ENCODE measurements around the gene SUCLG2.
"Not testable (repeated sequence)": the region's sequence is repeated elsewhere in the genome, so short reads cannot be mapped to it uniquely, and the experiment has no call there.

SUCLG2 gene

DNA sequence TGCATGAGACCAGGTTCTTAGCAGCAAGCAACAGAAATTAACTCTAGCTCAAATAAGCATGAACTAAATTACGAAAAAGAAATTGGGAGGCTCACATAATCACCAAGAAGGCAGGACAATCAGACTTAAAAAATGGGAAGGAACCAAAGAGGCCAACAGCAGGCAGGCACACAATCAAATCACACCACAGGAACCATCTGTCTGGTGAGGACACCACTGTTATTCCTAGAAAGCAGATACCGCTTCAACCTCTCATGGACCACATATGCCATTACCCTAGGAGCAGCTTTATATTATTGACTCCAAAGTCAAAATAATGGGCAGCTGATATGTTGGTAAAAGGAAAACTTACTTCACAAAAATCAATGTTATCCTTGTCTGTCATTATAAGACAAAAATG, 51.6 kb downstream of the SUCLG2 start:
- no peak for DNase-seq

DNA sequence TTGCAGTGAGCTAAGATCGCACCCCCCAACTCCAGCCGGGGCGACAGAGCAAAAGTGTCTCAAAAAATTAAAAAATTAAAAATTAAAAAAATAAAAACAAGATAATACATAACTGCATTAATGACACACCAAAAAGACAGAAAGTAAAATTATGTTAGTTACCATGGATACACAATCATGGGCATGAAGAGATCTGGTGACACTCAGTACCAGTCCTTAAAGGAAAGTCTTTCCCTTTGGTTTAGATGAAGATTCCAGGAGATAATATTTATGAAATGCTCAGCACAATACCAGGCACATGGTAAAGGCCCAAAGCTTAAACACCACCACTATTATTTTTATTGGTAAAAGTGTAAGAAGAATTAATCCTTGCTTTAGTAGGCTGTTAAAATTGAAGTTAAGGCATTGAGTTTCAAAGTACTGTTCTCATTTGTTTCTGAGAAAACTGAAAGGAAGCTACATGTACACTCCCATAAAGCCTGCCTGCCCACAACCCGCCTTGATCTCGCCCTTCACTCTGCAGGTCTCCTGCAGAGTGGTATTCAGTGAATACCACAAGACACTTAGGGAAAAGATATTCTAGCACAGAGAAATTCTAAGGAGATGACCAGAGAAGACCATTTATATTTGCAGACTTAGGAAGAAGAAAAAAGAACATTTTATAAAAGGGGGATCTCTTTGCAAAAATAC, 52.3 kb downstream of the SUCLG2 start:
- DNase-seq = no peak

DNA sequence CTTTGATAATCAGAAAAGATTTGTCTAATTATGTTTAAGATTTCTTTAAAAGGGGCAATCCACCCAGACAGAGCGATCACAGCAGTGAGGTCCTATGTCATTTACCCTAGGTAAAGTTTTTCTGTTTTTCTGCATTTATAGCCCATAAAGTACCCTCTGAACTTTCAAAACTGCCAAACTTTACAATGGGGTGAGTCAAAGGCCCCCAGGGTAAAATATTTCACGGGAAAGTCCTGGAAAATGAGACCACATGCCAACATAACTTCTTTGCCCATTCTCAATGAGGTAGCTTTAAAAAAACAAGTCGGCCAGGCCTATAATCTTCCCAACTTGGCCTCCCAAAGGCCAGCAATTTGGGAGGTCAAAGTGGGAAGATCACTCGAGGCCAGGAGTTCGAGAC, 53.0 kb downstream of the SUCLG2 start:
- DNase-seq = no peak

- no peak for DNase-seq
Measured at GRCh38 chr3:67599821-67600220, 54.6 kb downstream of the SUCLG2 start.

- no peak for DNase-seq
Measured at GRCh38 chr3:67598814-67599556, 55.4 kb downstream of the SUCLG2 start.

DNA sequence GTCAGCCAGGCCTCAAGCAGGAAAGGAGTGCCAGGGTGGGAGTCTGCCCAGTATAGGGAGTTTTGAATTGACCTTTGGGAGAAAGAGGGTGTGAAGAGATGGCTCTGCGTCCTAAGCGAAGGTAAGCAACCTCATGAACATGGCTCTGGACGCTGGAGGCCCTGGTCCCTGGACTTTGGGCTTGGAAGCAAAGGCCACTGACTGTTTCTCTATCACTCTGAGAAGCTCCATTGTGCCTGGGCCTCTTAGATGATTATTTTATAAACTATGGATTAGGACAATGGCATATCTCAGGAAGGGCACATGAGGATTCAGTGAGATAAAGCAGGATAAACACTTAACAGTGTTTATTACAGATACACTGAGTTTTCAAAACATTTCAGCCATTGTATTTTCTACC, 59.0 kb downstream of the SUCLG2 start:
- DNase-seq = no peak

DNA sequence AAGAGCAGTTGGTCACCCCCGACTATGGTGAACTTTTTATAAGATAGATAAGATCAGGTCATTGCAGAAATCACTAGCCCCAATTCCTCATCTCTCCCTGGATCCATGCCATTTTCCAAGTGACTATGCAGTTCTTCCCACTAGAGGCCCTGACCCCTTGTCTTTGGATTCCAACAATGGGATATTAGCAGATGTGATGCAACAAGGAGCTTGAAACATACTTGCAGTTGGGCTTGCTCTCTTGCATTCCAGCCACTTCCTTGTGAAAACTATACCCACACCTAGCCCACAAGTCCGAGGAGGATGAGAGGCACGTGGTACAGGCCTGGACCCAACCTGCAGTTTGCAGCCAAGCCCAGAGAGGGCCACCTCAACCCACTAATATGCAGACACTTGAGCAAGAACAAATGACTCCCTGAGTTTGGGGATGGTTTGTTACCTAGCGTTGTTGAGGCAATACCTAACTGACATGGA, 60.6 kb downstream of the SUCLG2 start:
- no peak for DNase-seq

GRCh38 chr3:67592057-67592456, 62.4 kb downstream of the SUCLG2 start:
- no peak for DNase-seq

DNA sequence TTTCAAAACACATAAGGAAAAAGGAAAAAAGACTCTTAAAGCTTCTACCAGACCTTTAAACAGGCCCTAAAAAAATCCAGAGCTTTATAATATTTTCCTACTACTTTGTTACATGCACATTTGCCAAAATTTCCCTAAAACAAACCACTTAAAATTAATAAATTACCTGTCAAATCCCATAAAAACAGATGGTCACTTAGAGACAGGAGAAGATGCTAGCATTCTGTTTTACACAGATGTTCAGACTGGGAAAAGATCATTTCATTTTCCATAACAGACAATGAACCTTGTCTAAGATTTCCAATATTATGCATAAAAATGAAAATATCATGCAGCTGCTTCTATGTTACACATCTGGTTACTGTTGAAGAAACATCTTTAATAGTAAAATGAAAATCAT, 66.6 kb downstream of the SUCLG2 start:
- DNase-seq = no peak

GRCh38 chr3:67587301-67587700, 67.1 kb downstream of the SUCLG2 start:
- DNase-seq = no peak

DNA sequence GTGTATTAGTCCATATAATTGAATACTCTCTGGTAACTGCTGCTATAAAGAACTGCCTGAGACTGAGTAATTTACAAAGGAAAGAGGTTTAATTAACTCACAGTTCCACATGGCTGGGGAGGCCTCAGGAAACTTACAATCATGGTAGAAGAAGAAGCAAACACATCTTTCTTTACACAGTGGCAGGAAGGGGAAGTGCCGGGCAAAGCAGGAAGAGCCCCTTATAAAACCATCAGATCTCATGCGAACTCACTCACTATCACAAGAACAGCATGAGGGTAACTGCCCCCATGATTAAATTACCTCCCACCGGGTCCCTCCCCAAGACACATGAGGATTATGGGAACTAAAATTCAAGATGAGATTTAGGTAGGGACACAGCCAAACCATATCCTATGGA, 69.8 kb downstream of the SUCLG2 start:
- DNase-seq = not testable (repeated sequence)

DNA sequence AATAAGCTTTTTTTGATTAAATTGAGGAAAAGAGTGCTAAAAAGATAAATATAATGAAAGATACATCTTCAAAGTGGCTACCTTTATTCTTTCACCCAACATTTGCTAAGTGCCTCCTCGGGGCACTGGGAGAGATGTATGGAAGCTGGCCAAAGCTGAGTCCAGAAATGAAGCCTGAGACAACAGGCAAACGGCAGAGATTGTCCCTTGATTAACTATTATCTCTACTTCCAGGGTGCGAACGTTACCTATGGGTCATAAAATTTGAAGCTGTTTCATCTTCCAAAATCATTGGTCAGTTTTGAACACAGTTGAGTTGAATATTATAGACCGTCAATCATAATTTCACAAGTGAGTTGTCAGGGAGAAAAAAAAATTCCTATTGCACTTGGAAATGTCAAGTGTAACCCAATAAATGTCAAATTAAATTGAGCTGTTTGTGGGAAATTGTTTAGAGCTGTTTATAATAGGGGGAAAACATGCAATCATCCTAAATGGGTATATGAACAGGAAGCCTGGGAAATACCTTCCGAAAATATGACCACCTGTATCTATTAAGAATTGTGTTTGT, 73.9 kb downstream of the SUCLG2 start:
- DNase-seq = no peak

- DNase-seq = no peak
Measured at GRCh38 chr3:67578416-67578815, 76.0 kb downstream of the SUCLG2 start.

DNA sequence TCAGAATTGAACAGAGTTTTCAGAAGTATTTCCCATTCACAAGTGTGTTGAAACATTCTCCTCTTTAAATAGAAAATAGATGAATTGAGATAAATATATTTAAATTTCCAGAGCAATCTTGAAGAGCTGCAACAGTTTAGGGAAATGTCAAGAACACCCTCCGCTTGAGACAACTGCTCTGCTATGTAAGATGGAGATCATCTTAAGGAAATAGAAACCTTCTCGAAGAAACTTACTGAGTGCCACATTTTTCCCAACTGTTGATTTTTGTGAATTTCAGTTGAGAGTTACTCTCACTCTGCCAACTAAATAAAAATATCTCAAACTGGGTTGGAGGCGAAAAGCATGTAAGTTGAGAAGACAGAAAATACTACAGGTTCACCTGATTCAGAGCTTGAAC, 78.0 kb downstream of the SUCLG2 start:
- no peak for DNase-seq

DNA sequence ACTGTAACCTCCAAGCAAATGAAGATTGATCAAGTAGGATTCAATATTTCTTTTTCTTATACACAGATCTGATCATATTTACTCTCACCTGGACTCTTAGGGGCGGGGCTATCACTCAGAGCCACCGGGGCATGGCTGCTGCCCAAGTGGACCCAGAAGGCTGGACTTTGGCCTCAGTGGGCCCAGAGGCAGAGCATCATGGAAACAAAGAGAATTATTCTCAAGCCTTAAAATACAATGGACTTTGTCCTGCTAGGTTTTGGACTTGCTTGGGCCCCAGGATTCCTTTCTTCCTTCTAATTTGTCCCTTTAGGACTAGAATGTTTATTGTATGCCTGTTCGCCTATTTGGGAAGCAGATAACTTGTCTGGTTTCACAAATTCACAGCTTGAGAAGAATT, 85.1 kb downstream of the SUCLG2 start:
- no peak for DNase-seq

- no peak for DNase-seq
Measured at GRCh38 chr3:67567893-67568292, 86.5 kb downstream of the SUCLG2 start.

GRCh38 chr3:67564973-67565372, 89.4 kb downstream of the SUCLG2 start:
- DNase-seq = no peak

DNA sequence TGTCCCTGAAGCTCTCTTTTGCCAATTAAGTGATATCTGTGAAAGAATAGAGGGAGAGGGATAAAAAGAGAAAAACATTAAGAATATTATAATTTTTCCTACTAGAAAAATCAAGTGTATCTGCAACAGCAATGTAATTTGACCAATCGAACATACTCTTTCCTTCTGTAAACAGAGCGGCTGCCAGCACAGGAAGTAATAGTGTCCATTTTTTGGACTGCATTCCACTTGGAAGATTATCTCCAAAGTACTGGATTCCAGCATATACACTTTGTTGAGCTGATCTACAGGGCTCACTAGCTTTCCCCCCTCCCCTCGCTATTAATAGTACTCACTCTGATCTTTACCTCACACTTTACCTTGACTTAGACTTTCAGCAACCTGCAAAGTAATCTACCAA, 90.4 kb downstream of the SUCLG2 start:
- no peak for DNase-seq

DNA sequence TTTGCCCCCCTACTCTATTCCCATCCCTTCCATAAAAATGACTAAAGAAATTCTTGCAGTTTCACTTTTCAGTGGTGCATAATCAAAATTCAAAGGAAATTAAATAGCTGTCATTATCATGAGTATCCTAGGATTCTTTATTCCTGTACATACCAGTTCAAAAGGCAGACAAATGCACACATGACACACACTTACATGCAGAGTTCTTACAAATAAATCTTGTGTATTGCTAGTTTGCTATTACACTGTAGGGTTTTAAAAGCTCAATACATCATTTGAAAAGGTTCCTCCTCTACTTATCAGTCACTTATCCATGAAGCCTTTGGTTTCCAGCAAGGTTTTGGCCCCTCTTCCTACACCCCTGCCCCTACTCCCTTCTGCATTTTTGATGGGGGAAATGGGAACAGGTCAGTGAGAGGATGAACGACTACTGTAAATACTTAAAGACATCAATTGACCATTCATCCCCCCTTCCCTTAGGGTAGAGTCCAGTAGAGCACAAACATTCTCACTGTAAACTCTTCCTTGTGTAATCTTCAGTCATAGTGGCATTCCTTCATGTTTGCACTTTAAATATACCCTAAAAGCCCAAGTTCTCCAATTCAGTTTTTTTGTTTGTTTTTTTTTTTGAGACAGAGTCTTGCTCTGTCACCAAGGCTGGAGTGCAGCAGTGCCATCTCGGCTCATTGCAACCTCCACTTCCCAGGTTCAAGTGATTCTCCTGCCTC, 92.6 kb downstream of the SUCLG2 start:
- DNase-seq = no peak

DNA sequence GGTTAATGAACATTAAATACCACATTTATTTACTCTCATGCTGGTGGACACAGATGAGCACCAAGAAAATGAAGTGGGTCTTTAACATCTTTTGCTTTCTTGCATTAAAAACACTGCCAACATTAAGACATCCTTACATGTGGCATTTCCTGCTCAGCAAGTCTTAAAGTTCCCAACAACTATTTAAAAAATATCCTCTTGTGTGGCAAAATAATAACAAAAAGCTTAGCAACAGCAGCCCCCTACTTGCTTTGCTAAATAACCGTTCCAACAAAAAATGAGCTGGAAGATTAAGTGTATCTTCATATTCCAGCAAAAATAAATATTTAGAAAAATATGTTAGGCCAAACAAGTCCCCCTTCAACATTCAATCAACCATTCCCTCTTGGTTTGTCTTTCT, 93.1 kb downstream of the SUCLG2 start:
- DNase-seq = no peak

GRCh38 chr3:67559029-67559605, 95.3 kb downstream of the SUCLG2 start:
- DNase-seq = no peak

- DNase-seq = no peak
Measured at GRCh38 chr3:67558426-67558825, 96.0 kb downstream of the SUCLG2 start.

DNA sequence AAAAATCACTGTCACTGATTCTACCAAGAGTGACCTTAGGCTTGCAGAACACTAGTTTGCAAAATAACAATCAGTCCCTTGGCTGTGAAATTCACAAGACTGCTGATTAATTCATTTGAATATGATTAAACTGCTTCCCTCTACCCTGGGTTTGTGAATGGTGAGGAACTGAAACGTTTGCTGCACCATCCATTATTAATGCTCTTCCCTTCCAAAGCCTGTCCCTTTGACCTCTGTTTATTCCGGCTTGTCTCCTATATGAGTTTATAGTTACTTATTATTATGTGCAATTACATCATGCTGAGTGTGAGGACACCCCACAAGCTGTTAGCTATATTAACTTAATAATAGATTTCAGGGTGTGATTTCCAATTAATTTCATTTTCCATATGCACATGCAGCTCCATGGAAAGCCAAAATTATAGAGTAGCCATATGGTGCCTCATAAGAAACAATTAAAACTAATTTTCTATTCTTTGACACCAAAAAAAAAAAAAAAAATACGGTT, 96.5 kb downstream of the SUCLG2 start:
- DNase-seq = no peak

Data from T-helper 9 cell (primary cell).